GM18499 (cell line): ENCODE measurements around the gene ADK.
A peak's percentile ranks its signal among the peaks of the same experiment; 100 is the strongest.

Experiments used
- ATAC-seq: cut with Tn5 transposase; IDR thresholded peaks from one replicate; pipeline ENCODE4 v1.9.1; 2021; ENCODE audit warnings: moderate number of reproducible peaks; ENCODE audit not compliant: insufficient read depth, unreplicated experiment

Gene ADK

GRCh38 chr10:74683067-74683466 is 532.0 kb downstream of the ADK start:
- no peak for ATAC-seq

GRCh38 chr10:74683621-74684364 is 532.8 kb downstream of the ADK start:
- ATAC-seq = no peak

- no peak for ATAC-seq
Measured at GRCh38 chr10:74684462-74684861, 533.4 kb downstream of the ADK start.

GRCh38 chr10:74685564-74685963 is 534.5 kb downstream of the ADK start:
- no peak for ATAC-seq

GRCh38 chr10:74690393-74690792 is 539.4 kb downstream of the ADK start:
- no peak for ATAC-seq

- ATAC-seq = no peak
Measured at GRCh38 chr10:74691164-74691563, 540.1 kb downstream of the ADK start.

GRCh38 chr10:74704629-74705357 is 553.8 kb downstream of the ADK start:
- no peak for ATAC-seq

GRCh38 chr10:74705358-74705980 is 554.4 kb downstream of the ADK start:
- ATAC-seq = no peak

- no peak for ATAC-seq
Measured at GRCh38 chr10:74706966-74707365, 555.9 kb downstream of the ADK start.

- ATAC-seq = no peak
Measured at GRCh38 chr10:74708246-74708645, 557.2 kb downstream of the ADK start.

GRCh38 chr10:74718208-74718607 is 567.2 kb downstream of the ADK start:
- no peak for ATAC-seq

- no peak for ATAC-seq
Measured at GRCh38 chr10:74728225-74728624, 577.2 kb downstream of the ADK start.

GRCh38 chr10:74730246-74730645 is 579.2 kb downstream of the ADK start:
- ATAC-seq = no peak

GRCh38 chr10:74733612-74734011 is 582.6 kb downstream of the ADK start:
- no peak for ATAC-seq

- ATAC-seq = no peak
Measured at GRCh38 chr10:74736029-74736428, 585.0 kb downstream of the ADK start.

- no peak for ATAC-seq
Measured at GRCh38 chr10:74738052-74738451, 587.0 kb downstream of the ADK start.

GRCh38 chr10:74738542-74738941 is 587.5 kb downstream of the ADK start:
- no peak for ATAC-seq

GRCh38 chr10:74738985-74739567 is 588.1 kb downstream of the ADK start:
- ATAC-seq = peak; percentile 57

- no peak for ATAC-seq
Measured at GRCh38 chr10:74743401-74743800, 592.4 kb downstream of the ADK start.

- ATAC-seq = no peak
Measured at GRCh38 chr10:74745449-74745848, 594.4 kb downstream of the ADK start.

- ATAC-seq = no peak
Measured at GRCh38 chr10:74746813-74747212, 595.8 kb downstream of the ADK start.
